HG02840 (cell line): ENCODE results near the gene LINC01488.

Source experiments
- ATAC-seq: cut with Tn5 transposase; IDR thresholded peaks from one replicate; pipeline ENCODE4 v1.9.1; 2021; ENCODE audit warnings: mild to moderate bottlenecking, moderate library complexity, moderate number of reproducible peaks; ENCODE audit not compliant: unreplicated experiment, low FRiP score

LINC01488 gene

DNA sequence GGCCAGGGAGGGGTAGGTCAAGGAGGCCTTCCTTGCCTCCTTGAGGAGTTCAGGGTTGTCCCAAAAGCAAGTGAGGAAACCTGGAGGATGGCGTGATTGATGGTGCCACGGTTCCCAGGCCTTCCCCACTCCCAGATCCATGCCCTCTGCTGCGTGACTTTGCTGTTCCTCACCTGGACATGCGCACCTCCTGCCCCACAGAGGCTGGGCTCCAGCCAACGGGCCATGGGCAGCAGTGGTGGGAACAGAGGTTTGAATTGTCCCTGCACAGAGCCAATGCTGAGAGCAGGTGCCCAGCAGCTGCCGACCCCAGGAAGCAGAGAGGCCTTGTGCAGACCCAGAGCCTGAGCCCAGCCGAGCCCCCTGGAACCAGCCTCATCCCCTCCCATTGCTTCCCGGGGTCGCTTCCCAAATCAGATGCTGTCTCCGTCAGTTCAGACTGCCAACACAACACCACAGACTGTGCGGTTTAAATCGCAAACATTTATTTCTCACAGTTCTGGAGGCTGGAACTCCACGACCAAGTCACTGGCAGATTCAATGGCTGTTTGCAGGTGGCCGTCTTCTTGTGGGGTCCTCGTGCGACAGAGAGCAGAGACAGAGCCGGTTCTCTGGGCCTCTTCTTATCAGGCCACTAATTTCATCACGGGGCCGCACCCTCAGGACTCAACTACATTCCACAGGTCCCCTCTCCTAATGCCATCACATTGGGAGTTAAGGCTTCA is 6.2 kb upstream of the LINC01488 start:
- no peak for ATAC-seq

DNA sequence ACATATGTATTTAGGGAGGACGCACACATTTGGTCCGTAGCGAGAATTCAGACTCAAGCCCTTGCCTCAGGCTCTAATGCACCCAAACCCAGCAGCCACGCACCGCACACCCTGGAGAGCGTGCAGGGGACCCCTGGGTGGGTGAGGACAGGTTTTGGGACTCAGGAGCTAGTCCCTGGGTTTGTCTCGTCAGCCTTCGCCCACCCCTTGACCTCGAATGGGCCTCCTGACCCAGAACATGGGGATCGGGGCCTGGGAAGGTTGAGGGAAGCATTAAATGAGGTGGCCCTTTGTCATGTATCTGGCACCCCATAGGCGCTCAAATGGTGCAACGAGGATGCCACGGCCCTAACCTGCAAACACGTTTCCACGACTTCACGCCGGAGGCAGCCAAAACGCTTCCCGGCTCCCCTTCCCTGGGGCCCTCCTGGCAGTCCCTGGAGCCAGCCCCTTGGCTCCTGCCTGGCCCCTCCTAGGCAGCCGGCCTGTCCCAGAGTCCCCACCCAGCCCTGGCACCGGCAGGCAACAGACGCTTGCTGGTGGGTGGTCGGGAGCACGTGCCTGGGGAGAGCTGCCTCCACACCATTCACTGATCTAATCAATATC is 5.5 kb upstream of the LINC01488 start:
- ATAC-seq = no peak

DNA sequence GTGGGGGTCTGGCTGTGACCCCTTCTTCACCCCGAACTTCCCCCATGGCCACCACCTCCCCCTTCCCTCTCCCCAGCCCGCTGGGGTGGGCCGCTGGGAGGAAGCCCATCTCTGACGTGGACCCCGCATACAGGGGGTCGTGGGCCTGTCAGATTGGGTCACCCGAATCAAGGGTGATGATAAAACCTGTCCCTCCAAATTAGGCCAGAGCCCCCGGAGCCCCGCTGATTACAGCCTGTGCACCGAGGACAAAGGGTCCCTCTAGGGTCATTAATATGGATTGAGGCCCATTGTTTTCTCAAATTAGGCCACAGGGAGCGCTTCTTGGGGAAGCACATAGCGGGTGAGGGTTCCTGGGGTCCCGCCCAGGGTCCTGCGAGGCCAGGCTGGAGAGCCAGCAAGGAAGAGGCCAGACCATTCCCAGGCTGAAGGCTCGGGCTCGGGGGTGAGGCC is 4.9 kb upstream of the LINC01488 start:
- no peak for ATAC-seq

GRCh38 chr11:69477086-69477485 is 4.4 kb upstream of the LINC01488 start:
- ATAC-seq = no peak

GRCh38 chr11:69479591-69480271 is 1.7 kb upstream of the LINC01488 start:
- no peak for ATAC-seq

GRCh38 chr11:69480547-69481392 is 693 bp upstream of the LINC01488 start:
- ATAC-seq = no peak

- ATAC-seq = no peak
Observed at GRCh38 chr11:69482322-69482721, 859 bp downstream of the LINC01488 start.

DNA sequence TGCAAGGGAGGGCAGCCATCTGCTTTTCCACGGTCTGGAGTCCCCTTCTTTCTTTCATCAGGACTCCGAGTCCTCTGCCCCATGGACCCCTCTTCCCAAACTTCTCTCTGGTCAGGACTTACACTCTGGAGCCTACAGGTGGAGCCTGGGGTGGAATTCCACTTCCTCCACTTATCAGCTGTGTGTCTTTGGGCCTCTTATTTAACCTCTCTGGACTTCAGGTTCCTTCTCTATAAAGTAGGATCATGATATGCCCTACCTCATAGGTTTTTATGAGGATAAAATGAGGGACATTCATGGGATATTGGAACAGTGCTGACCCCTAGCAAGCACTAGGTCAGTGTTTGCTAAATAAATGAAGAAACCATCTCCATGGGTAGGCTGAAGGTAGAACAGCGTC is 1.7 kb downstream of the LINC01488 start:
- ATAC-seq = no peak

GRCh38 chr11:69483691-69484426 is 2.4 kb downstream of the LINC01488 start:
- no peak for ATAC-seq

DNA sequence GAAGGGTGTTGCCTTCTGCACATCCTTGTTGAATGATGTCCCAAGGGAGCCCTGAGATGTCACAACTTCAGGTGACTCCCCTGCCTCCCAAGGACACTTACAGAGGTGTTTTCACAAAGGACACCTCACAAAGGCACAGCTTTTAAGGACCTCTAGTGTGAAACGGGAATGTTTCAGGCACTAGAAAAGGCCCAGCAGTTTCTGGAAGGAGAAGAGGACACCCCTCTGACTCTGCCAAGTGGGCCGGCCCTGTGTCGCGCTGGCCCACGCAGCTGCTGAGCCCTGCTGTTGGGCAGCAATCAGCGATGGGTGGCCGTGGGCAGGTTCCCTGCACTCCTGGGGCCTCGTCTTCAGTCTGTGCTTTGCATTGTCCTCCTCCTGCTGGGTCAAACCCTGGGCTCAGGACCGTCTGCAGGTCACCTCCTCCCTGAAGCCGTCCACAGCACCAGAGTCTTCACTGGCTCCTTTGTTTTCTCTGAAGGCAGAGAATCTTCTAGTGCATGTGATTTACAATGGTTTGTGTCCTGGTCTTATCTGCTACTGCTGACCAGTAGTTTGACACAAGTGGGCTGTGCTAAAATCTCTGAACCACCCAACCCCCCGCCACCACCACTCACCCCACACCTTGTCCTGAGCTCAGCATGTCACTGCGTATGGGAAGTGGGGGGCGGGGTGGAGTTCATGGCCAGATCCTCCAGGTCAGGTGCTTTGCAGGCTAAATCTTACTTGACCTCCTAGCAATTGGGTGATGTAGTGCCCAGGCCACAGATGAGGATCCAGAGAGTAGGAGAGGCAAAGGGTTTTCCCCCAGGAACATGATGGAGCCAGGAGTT is 3.2 kb downstream of the LINC01488 start:
- no peak for ATAC-seq

DNA sequence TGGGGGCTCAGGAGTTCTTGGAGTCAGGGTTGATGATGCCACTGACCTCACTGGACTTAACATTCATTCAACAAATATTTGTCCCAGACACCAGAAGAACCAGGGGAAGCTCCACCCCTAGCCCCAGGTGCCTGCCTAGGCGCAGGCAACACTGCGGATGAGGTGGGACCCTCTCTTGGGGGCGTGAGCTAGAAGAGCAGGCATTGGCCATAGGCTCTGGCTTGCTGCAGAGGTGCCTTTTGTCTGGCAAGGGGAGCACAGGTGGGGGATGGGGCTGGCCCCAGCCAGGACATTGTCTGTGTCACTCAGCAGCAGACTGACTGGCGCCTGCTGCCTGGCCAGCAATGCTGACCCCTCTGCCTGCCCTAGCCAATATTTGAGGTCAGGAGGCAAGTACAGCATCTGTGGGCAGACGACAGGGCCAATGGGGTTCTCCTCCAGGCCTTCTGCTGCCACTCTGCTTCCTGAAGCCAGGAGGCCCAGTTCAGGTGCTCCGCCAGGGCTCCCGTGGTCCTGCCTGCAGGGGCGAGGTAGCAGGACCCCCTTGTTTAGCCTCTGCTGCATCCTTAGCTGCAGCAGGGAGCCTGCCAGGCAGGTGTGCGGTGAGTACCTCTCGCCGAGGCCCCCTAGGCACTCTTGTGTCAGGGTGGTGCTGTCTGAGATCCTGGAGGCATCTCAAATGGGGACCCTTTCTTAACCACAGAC is 4.0 kb downstream of the LINC01488 start:
- ATAC-seq = no peak

DNA sequence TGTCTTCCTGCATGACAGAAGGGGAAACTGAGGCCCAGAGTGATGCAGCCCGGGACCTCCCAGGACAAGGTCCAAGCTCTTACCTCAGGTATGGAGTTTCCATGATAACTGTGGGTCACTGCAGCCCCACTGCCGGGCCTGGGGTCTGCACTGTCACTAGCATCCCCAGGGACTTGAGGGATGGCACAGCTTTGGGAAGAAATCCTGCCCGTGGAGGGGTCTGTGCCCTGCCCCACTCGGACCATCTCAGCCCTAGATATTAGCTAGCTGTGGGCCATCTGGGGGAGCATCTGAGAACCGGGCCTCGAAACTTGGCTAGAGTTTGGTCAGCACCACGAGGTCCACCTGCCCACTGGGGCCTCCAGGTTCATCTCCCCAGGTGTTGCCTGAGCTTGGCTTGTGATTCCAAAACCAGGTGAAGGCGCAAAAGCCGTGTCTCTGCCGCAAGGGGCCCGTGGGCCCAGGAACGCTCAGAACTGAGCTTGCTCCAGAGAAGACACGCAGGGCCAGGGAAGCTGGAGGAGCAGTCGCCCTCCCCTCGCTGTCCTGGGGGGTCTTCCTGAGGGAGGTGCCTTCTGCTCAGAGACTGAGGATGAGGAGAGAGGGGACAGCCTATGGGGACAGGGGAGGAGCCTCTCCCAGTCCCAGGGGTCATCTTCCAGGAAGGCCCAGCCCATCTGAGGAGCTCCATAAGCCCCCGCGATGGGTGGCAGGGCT is 4.8 kb downstream of the LINC01488 start:
- ATAC-seq = no peak

DNA sequence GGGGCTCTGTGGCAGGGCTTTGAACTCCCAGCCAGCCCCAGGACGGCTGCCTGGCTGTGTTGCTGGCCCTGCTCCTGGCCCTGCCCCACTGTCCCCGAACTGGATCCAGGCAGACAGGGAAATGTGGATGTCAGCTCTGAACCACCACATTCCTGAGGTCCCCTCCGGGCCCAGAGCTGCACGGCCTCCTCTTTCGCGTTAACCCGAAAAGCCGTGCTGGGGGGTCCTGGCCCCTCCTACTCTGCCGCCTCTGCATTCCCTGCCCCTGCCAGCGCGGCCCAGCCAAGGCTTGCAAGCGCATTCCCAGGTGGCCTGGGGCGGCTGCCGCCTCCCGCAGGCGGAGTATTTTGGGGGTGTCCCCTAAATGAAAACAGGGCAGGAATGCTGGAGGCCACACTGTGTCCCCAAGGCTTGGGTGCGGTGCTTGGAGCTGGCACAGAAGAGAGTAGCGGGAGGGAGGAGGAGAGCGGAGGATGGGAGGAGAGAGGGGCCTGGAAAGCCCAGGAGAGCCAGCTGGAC is 5.4 kb downstream of the LINC01488 start:
- ATAC-seq = no peak

GRCh38 chr11:69487391-69487790 is 5.9 kb downstream of the LINC01488 start:
- no peak for ATAC-seq

DNA sequence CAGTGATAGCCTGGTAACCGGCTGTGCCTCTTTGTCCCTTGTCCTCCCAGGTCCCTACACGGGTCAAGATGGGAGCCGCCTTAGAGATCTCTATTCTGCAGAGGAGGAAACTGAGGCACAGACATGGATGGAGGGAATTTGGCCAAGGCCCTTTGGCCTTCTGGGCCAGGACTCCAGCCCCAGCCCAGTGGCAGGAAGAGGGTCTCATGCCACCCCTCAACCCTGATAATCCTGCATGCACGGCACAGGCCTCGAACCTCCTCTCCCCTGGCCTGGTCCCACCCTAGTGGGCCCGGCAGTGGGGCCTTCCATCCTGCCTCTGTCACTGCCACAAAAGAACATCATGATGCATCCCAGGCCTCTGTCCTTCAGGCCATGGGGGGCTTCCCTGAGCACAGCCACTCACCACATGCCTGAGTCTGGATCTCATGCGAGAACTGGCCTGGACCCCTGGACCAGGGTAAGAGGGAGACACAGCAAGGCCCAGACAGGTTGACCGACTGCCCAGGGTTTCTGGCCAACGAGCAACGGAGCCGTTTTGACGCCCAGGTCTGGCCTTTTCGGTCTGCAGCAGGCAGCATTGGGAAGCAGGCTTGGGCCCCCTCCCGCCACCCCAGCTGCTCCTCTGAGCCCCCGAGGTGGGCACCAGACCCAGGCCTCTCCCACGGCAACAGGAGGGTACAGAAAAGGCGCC is 6.5 kb downstream of the LINC01488 start:
- ATAC-seq = no peak

DNA sequence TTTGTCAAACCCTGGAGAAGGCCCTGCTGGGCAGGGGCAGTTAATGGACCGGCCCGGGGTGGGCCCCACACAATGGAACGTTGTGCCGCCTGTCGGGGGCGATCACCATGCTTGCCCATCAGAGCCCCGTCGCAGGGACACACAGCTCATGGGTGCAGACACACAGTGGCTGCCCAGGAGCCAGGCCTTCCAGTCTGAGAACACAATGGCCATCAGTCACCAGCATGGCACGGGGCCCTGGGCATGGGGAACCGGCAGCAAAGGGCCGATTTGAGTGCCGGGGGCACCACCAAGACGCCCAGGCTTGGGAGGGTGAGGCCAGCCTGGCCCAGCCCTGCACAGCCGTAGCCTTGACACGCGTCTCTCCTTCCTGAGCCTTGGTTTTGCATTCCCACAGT is 7.1 kb downstream of the LINC01488 start:
- no peak for ATAC-seq

DNA sequence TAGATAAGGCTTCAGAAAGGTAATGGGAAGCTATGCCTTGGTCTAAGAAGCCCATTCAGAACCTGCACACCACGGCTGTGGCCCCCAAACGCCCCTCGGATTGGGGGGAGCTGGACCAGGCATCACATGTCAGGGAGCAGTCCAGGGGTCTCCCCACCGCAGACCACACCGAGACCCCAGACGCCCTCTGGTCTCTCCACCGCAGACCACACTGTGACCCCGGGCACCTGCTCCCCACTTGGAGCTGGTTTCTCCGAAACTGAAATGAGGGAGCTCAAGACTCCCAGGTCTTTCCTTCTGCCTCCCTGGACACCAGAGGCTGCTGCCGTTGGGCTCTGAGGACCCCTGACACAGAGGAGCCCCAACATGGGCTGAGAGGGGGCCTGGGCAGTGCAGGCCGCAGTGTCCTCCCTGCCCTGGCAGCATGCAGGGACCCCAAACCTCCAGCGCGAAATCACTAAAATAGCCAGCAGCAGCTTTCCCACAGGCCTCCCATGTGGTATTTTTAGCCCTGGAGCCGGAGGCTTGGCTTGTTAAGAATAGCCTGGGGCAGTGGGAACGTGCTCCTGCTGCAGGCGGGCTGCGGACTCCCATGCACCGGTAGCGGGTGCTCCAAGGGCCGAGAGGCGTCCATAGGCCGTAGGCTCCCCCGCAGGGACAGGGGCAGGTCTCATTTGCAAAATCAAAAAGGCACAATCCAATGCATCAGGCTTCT is 7.7 kb downstream of the LINC01488 start:
- no peak for ATAC-seq
